HG02571 (cell line): ENCODE measurements around the gene TRIM63.
A peak's percentile ranks its signal among the peaks of the same experiment; 100 is the strongest.
"Not testable (repeated sequence)": the region's sequence is repeated elsewhere in the genome, so short reads cannot be mapped to it uniquely, and the experiment has no call there.

Experiments
- ATAC-seq: cut with Tn5 transposase; IDR thresholded peaks from one replicate; pipeline ENCODE4 v1.9.1; 2021; ENCODE audit warnings: mild to moderate bottlenecking, moderate library complexity; ENCODE audit not compliant: unreplicated experiment

Gene TRIM63

DNA sequence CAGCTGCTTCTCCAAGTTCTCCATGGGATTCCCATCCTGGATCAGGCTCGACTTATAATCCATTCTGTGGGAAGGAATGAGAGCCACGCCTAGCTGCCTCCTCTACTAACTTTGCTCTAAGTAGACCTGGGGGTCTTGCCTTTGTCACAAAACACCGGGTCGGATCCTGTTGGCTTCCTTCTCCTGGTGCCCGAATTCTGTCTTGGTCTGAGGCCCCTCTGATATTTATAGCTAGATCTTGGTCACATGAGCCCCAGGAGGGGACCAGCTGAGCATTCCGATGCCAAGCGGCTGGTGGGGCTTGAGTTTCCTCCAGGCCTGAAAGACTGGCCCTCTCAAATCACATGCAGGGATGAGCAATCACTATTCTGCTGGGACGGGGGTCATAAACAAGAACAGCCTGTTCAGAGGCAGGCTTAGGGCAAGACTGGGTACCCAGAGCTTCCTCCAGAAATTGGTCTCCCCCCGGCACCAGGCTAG, at the start of gene TRIM63:
TRIM63 (minus strand) TSS at position 199 of the 480 bp plus-strand sequence; CDS start at position 63, 136 bp downstream.
- no peak for ATAC-seq

- no peak for ATAC-seq
Measured at GRCh38 chr1:26114165-26114927, 46.9 kb upstream of the TRIM63 start.

GRCh38 chr1:26112407-26112775, 45.0 kb upstream of the TRIM63 start:
- ATAC-seq, result no peak

GRCh38 chr1:26111530-26112406, 44.3 kb upstream of the TRIM63 start, which contains the start of gene PDIK1L:
TSS of gene PDIK1L (plus strand) at chr1:26111824. CDS start at chr1:26114309, 2,485 bp downstream.
- peak; percentile 59 for ATAC-seq

- peak; percentile 43 for ATAC-seq
Measured at GRCh38 chr1:26110731-26111529, 43.5 kb upstream of the TRIM63 start.

- no peak for ATAC-seq
Measured at GRCh38 chr1:26109229-26110164, 42.1 kb upstream of the TRIM63 start.

DNA sequence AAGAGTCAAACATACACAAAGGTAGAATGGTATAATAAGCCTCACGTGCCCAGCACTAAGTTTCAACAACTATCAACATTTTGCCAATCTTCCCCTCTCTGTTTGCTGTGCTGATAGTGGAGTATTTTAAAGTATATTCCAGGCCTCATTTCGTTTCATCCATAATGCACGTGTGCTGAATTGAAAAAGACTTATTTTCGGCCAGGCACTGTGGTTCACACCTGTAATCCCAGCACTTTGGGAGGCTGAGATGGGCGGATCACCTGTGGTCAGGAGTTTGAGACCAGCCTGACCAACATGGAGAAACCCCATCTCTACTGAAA, 37.8 kb upstream of the TRIM63 start:
- ATAC-seq, result not testable (repeated sequence)

DNA sequence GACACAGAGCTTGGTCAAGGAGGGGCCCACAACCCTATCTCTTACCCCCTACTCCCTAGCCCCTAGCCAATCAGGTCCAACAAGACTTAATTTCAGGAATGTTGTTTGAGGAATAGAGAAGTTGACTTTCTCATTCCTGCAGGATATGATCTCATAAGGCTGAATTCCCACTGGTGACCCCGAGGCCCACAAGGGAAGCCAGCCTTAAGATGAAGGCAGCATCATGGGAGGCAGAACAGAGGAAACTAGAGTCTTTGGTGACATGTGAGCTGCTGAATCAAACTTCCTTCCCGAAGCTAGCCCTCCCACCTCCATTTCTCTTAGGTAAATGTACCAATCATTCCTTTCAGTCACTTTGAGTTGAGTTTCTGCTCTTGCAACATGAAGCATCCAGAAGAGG, 35.1 kb upstream of the TRIM63 start:
- no peak for ATAC-seq

- ATAC-seq, result no peak
Measured at GRCh38 chr1:26102119-26102518, 34.7 kb upstream of the TRIM63 start.

DNA sequence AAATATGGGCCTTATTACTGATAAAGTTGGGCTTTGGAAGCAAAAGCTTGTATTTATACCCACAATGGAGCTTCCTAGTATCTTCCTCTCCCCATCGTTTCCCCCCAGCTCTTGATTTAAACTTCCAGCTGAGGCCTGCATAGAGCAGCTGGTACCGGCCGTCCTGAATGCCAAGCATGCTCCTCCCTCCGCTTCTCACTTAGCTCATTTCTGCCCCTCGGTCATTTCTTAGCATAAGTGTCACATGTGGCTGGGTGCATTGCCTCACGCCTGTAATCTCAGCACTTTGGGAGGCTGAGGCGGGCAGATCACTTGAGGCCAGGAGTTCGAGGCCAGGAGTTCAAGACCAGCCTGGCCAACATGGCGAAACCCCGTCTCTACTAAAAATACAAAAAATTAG, 32.8 kb upstream of the TRIM63 start:
- ATAC-seq, result not testable (repeated sequence)

DNA sequence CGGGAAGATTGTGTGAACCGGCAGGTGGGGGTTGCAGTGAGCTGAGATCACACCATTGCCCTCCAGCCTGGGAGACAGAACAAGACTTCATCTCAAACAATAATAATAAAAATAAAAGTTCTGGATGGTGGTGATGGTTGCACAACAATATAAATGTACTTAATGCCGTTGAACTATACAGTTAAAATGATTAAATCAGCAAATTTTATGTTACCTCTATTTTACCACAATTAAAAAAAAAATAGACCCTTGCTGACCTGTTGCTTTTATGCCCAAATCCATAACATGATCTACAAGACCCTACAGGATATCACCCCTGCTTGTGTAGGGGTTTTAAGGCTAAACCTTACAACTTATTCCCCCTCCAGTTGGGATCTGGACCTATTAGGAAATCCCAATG, 32.4 kb upstream of the TRIM63 start:
- no peak for ATAC-seq

GRCh38 chr1:26098602-26099001, 31.2 kb upstream of the TRIM63 start:
- no peak for ATAC-seq

DNA sequence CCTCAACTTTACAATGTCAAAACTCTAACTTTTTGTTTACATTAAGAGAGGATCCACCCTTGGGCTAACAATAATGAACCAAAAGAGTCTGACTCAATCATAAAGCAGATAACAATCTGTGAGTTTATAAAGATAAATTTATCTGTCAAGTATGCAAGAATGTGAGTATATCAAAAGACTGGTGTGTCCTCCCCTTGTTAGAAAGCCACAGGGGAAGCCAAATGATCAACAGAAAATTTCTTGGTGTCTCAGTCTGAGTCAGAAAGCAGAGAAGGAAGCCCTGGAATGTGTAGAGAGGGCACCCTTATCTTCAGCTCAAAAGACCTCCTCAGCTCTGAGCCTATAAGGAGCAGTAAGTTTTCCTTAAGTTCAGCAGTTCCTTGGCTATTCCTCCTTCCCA, 30.3 kb upstream of the TRIM63 start:
- no peak for ATAC-seq

- ATAC-seq, result no peak
Measured at GRCh38 chr1:26096471-26096870, 29.0 kb upstream of the TRIM63 start.

- ATAC-seq, result no peak
Measured at GRCh38 chr1:26094677-26095383, 27.4 kb upstream of the TRIM63 start.

GRCh38 chr1:26094076-26094669, 26.7 kb upstream of the TRIM63 start:
- ATAC-seq, result no peak

DNA sequence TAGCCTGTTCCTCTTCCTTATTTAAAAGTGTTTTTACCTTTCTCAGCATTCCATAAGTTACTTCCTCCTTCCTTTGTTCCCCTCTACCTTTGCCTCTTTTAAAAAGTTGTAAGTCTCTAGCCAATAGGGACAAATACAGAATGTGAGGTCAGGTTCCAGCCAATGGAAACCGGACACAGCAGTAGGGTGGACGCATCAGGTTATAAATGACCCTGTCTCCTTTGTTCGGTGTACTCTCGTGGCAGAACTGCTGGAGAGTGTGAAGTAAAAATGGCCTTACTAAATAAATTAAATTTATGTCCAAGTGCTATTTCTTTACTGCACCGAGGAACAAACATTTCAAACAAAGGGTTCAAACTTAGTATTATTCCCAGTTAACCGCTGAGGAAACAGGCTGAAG, 26.1 kb upstream of the TRIM63 start:
- ATAC-seq, result not testable (repeated sequence)

GRCh38 chr1:26092422-26092821, 25.0 kb upstream of the TRIM63 start:
- ATAC-seq, result no peak

- ATAC-seq, result no peak
Measured at GRCh38 chr1:26090893-26091292, 23.5 kb upstream of the TRIM63 start.
